AG08396 (cell line): ENCODE measurements around the gene PRRT2.
A peak's percentile ranks its signal among the peaks of the same experiment; 100 is the strongest.

ENCODE experiments used
- DNase-seq: peaks from one replicate; pipeline ENCODE4 v3.0.0; 2012; ENCODE audit warnings: low spot score, mixed read lengths

The PRRT2 gene

DNA sequence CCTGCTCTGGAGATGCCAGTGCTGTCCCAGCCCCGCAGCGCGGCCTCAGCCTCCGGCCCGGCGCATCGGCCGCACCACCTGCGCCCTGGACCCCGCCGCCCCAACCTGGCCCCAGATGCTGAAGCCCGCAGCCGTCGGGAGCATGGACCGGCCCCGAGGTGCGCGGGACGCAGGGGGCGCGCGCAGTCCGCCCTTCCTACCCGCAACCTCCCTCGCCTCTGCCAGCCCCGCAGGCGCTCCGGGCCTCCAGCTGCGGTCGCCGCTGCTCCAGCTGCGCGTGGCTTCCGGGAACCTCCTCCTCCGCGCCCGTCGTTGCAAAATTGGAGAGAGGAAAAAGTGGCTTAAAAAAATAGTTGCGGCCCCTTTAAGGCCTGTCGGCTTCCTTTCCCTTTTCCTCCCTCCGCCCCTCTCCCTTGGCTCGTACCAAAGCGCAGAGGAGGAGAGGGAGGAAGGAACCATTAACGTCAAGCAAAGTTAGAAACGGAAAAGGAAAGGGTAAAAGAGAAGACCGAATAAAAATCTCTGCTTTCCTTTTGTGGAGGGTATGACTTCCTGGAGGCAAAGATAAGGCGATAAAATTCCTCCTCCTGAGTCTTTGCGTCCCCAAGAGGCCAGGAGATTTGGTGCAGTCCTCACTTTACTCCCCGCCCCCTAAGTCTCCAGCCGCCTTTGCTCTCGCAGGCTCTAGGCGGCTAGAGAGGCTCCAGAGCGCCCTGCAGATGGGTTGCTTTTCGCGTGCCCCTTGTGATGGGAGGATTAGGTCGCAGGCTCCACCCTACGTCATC, 51.1 kb downstream of the PRRT2 start, which contains the start of gene CDIPT:
TSS of gene CDIPT (minus strand) at position 343 of the 785 bp plus-strand sequence. CDS start 369 bp downstream, outside the sequence.
- DNase-seq: peak; percentile 95

DNA sequence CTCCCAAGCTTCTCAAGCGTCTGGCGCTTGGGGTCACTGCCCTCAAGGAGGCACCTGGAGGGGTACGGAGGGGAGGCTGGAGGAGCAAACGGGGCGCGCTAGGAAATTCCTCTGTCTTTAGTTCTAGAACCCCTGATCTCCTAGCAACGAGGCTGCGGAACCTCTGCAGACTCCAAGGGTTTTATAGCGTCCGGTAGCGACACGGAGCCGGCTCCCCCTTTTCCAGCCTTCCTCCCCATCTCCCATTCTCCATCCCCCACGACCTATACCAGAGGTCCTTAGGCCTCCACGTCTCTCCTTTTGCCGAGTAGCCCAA, 51.6 kb downstream of the PRRT2 start:
- no peak for DNase-seq

DNA sequence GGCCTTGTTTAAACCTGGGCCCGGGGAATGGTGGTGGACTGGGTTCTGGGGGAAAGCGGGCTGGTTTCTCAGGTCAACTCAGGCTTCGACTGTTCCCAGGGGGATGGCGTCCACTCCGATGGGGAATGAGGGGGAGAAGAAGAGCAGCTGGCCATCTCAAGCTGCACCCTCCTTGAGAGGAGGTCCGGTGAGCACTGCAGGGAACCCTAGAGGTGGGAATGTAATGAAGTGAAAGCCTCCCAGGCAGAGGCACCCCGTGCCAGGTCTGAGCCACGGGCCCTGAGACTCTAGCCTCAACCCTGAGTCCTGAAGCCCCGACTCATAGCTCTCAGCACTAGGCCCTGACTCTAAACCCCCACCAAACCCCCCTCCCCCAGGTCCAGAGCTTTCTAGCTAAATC, 52.2 kb downstream of the PRRT2 start:
- no peak for DNase-seq
